SK-N-SH (cell line): ENCODE results near the gene ADCY5. TPM values are rescaled to one million over a fixed set of nuclear protein-coding genes. Genes with fewer than 3 reads are reported as not detected.

Experiments used
- CTCF ChIA-PET: fragments of 300-600, 350-600 bp; formaldehyde crosslinking; extraction: SDS; loops from one replicate; lab custom pipeline; 2021; lab: Yijun Ruan, JAX
- POLR2A ChIA-PET: fragments of 350-600 bp; sonication (Branson Sonifier 250); formaldehyde crosslinking; extraction: SDS; loops from one replicate; lab custom pipeline; 2020; ENCODE audit warnings: antibody characterized with exemption, inconsistent platforms; lab: Yijun Ruan, JAX
- DNase-seq: peaks from one replicate; pipeline ENCODE4 v3.0.0; 2012
- H2AFZ ChIP-seq: fragments of 200-600 bp; sonication (generic); 2 replicates; pipeline ENCODE4 v1.8.1; 2016; ENCODE audit warnings: antibody characterized with exemption, mild to moderate bottlenecking, low read depth
- H3F3A ChIP-seq: fragments of 200-600 bp; sonication (generic); replicated peaks from 2 replicates; pipeline ENCODE3; 2016; ENCODE audit warnings: antibody characterized with exemption, mild to moderate bottlenecking; ENCODE audit not compliant: insufficient read depth
- H3K27ac ChIP-seq, 2 experiments: fragments of 200-500 bp in 1 of 2; fragments of 200-600 bp in 1 of 2; sonication (Bioruptor generic) in 1 of 2; sonication (generic), shearing (Covaris generic) in 1 of 2; 2 replicates each; pipeline versions ENCODE4 v1.5.1 to v1.6.1; 2014 to 2016; ENCODE audit warnings: low read depth in 2 of 2, inconsistent platforms in 1 of 2, low read length in 1 of 2, mild to moderate bottlenecking in 1 of 2, mixed read lengths in 1 of 2
- H3K27me3 ChIP-seq: fragments of 200-600 bp; sonication (generic), shearing (Covaris generic); 2 replicates; pipeline ENCODE4 v1.6.1; 2016; ENCODE audit warnings: mixed run types; ENCODE audit not compliant: insufficient read depth
- H3K36me3 ChIP-seq, 2 experiments: fragments of 200-500 bp in 1 of 2; fragments of 200-600 bp in 1 of 2; sonication (Bioruptor generic) in 1 of 2; sonication (generic) in 1 of 2; replicated peaks in 1 of 2; 2 replicates each; pipeline versions ENCODE3 to v1.5.1; 2014 to 2016; ENCODE audit warnings: low read length in 1 of 2, mild to moderate bottlenecking in 1 of 2; ENCODE audit not compliant: insufficient read depth in 2 of 2, control insufficient read depth in 1 of 2
- H3K4me1 ChIP-seq, 2 experiments: fragments of 200-500 bp in 1 of 2; fragments of 200-600 bp in 1 of 2; sonication (Bioruptor generic) in 1 of 2; sonication (generic), shearing (Covaris generic) in 1 of 2; 2 replicates each; pipeline versions ENCODE4 v1.5.1 to v1.6.1; 2014 to 2016; ENCODE audit warnings: low read depth in 1 of 2, low read length in 1 of 2, mixed run types in 1 of 2; ENCODE audit not compliant: insufficient read depth in 2 of 2, control insufficient read depth in 1 of 2
- H3K4me2 ChIP-seq: fragments of 200-600 bp; sonication (generic), shearing (Covaris generic); 2 replicates; pipeline ENCODE4 v1.6.1; 2017; ENCODE audit warnings: mixed run types
- H3K4me3 ChIP-seq, 2 experiments: fragments of 200-500 bp in 1 of 2; fragments of 200-600 bp in 1 of 2; sonication (Bioruptor generic) in 1 of 2; sonication (generic), shearing (Covaris generic) in 1 of 2; 2 replicates each; pipeline versions ENCODE4 v1.5.1 to v1.8.1; 2014 to 2016; ENCODE audit warnings: low read depth in 2 of 2, inconsistent platforms in 1 of 2, low read length in 1 of 2, mild to moderate bottlenecking in 1 of 2, mixed read lengths in 1 of 2, moderate library complexity in 1 of 2
- H3K79me2 ChIP-seq: fragments of 200-600 bp; sonication (generic); 2 replicates; pipeline ENCODE4 v1.8.1; 2017; ENCODE audit warnings: mild to moderate bottlenecking; ENCODE audit not compliant: insufficient read depth
- H3K9ac ChIP-seq: fragments of 200-600 bp; sonication (generic); 2 replicates; pipeline ENCODE4 v1.6.1; 2017; ENCODE audit warnings: mixed run types
- H3K9me2 ChIP-seq: fragments of 200-600 bp; sonication (generic); 2 replicates; pipeline ENCODE4 v1.6.1; 2017; ENCODE audit warnings: mixed run types
- H3K9me3 ChIP-seq: fragments of 200-600 bp; sonication (generic); 2 replicates; pipeline ENCODE4 v1.6.1; 2017; ENCODE audit warnings: mixed run types, mild to moderate bottlenecking, moderate library complexity
- H4K20me1 ChIP-seq: fragments of 200-600 bp; sonication (generic); 2 replicates; pipeline ENCODE4 v1.6.1; 2017; ENCODE audit warnings: mild to moderate bottlenecking, mixed run types; ENCODE audit not compliant: insufficient read depth
- CTCF ChIP-seq: fragments of 200-600 bp; sonication (generic); IDR thresholded peaks from 2 replicates; pipeline ENCODE4 v1.6.1; 2017; ENCODE audit warnings: antibody characterized with exemption, mild to moderate bottlenecking, moderate library complexity
- EP300 ChIP-seq, 2 experiments: IDR thresholded peaks; 2 replicates each; pipeline versions ENCODE4 v1.4.0 to v1.6.1; 2012; ENCODE audit warnings: borderline replicate concordance in 1 of 2, low read depth in 1 of 2, low read length in 1 of 2
- EZH2phosphoT487 ChIP-seq: fragments of 200-600 bp; sonication (generic); IDR thresholded peaks from 2 replicates; pipeline ENCODE4 v1.6.1; 2017; ENCODE audit warnings: low read depth, mixed run types, mild to moderate bottlenecking, antibody characterized with exemption, moderate library complexity, borderline replicate concordance
- FOSL2 ChIP-seq: IDR thresholded peaks from 2 replicates; pipeline ENCODE4 v1.4.0; 2012; ENCODE audit warnings: low read depth, mild to moderate bottlenecking, moderate library complexity, borderline replicate concordance
- FOXJ3 ChIP-seq: sonication (generic); formaldehyde crosslinking; IDR thresholded peaks from 2 replicates; pipeline ENCODE4 v1.5.1; 2020; ENCODE audit warnings: mild to moderate bottlenecking, missing genetic modification reagents
- GATA2 ChIP-seq: sonication (generic); formaldehyde crosslinking; IDR thresholded peaks from 2 replicates; pipeline ENCODE4 v1.5.0; 2020; ENCODE audit warnings: mild to moderate bottlenecking, missing genetic modification reagents
- JUND ChIP-seq: IDR thresholded peaks from 2 replicates; pipeline ENCODE4 v1.4.0; 2012
- MEF2A ChIP-seq: IDR thresholded peaks from 2 replicates; pipeline ENCODE4 v1.4.0; 2012; ENCODE audit warnings: low read depth, borderline replicate concordance
- MXI1 ChIP-seq: IDR thresholded peaks from 2 replicates; pipeline ENCODE4 v1.6.1; 2012; ENCODE audit warnings: mild to moderate bottlenecking, low read depth, low read length, improper control_type of control experiment
- PBX3 ChIP-seq: IDR thresholded peaks from 2 replicates; pipeline ENCODE4; 2012
- POLR2AphosphoS5 ChIP-seq: IDR thresholded peaks from 2 replicates; pipeline ENCODE4 v1.6.1; 2012; ENCODE audit warnings: low read depth, low read length
- REST ChIP-seq: IDR thresholded peaks from 2 replicates; pipeline ENCODE4 v1.6.1; 2012; ENCODE audit warnings: mild to moderate bottlenecking, low read depth, low read length, moderate library complexity
- RFX5 ChIP-seq: IDR thresholded peaks from 2 replicates; pipeline ENCODE4 v1.6.1; 2012; ENCODE audit warnings: mild to moderate bottlenecking, improper control_type of control experiment, low read length
- RXRA ChIP-seq: IDR thresholded peaks from 2 replicates; pipeline ENCODE4 v1.4.0; 2012; ENCODE audit warnings: low read depth, mild to moderate bottlenecking, borderline replicate concordance
- SIN3A ChIP-seq: IDR thresholded peaks from 2 replicates; pipeline ENCODE4 v1.6.1; 2012; ENCODE audit warnings: low read depth, mild to moderate bottlenecking, low read length, moderate library complexity, borderline replicate concordance
- TAF1 ChIP-seq: IDR thresholded peaks from 2 replicates; pipeline ENCODE4 v1.6.1; 2012; ENCODE audit warnings: low read depth, mild to moderate bottlenecking, low read length, moderate library complexity, borderline replicate concordance
- TEAD4 ChIP-seq: IDR thresholded peaks from 2 replicates; pipeline ENCODE4 v1.4.0; 2012; ENCODE audit warnings: mild to moderate bottlenecking, borderline replicate concordance; ENCODE audit not compliant: insufficient read depth
- USF1 ChIP-seq: IDR thresholded peaks from 2 replicates; pipeline ENCODE4 v1.4.0; 2012; ENCODE audit warnings: low read depth, borderline replicate concordance
- USF2 ChIP-seq: fragments of 150-350 bp; IDR thresholded peaks from 2 replicates; pipeline ENCODE4 v1.6.1; 2017; ENCODE audit warnings: antibody characterized with exemption, low read length, low read depth, borderline replicate concordance
- WGBS: methylation state at CpG from one replicate; pipeline ENCODE4 v1.1.6; 2017; ENCODE audit warnings: low lambda C conversion rate; 5-methylcytosine and 5-hydroxymethylcytosine counted together
- polyA plus RNA-seq, 3 experiments: library from polyadenylated mRNA; depleted of rRNA; stranded (reverse); fragments of >200 nt; gene quantifications; 2 replicates each; pipeline ENCODE4 v1.2.3, GENCODE V29; 2012

ADCY5 gene
- polyA plus RNA-seq, 1 of the 3 experiments (the other 2 are of a cell fraction) = 0.21 TPM

GRCh38 chr3:123310186-123310585 lies 138.7 kb downstream of the ADCY5 start (continued):
- no peak for TF ChIP-seq CTCF
- TF ChIP-seq FOXJ3 (CRISPR knock-in tag) = no peak
- no peak for TF ChIP-seq MEF2A
- no peak for TF ChIP-seq PBX3
- TF ChIP-seq RFX5 = no peak
- TF ChIP-seq USF1 = no peak

- CTCF ChIA-PET = interaction anchor here (0.9 to 1.5 kb wide), 2 partner anchors 16 to 23 kb away, joined by 3 read pairs; no protein-coding TSS in a partner anchor
- POLR2A ChIA-PET = no interaction called here
- Histone ChIP-seq H3K4me2 (no peak overlapping the region), H3F3A (no peaks in the 10 kb centered on the region), H3K36me3 (no peaks in the 10 kb centered on the region), H3K4me1 (no peaks in the 10 kb centered on the region; a peak in 1 of 4 replicates), H2AFZ (no peak overlapping the region), H3K27ac (no peak overlapping the region), H3K4me3 (no peak overlapping the region), H3K27me3 (no peaks in the 10 kb centered on the region), H3K9me2 (no peaks in the 10 kb centered on the region), H3K9ac (no peak overlapping the region), H3K9me3 (no peaks in the 10 kb centered on the region), H3K79me2 (no peaks in the 10 kb centered on the region), H4K20me1 (no peaks in the 10 kb centered on the region)
- no peak for TF ChIP-seq MEF2A
- no peak for TF ChIP-seq SIN3A
- TF ChIP-seq GATA2 (CRISPR knock-in tag) = no peak
- no peak for TF ChIP-seq TAF1
- no peak for TF ChIP-seq FOSL2
- no peak for TF ChIP-seq EZH2phosphoT487
- no peak for TF ChIP-seq PBX3
- no peak for TF ChIP-seq USF1
- no peak for TF ChIP-seq REST
- no peak for TF ChIP-seq EP300 (IDR thresholded peaks at IDR 0.05; ENCODE audit: borderline replicate concordance in 1 of 2, low read depth in 1 of 2, low read length in 1 of 2)
- no peak for TF ChIP-seq MXI1
- no peak for TF ChIP-seq JUND
- TF ChIP-seq RXRA = no peak
- no peak for TF ChIP-seq TEAD4
- TF ChIP-seq FOXJ3 (CRISPR knock-in tag) = no peak
- no peak for TF ChIP-seq POLR2AphosphoS5
- TF ChIP-seq USF2 = no peak
- no peak for TF ChIP-seq RFX5
- WGBS = 78% methylated on average over 5 of the region's 5 CpGs
- DNase-seq = no peak
Observed at GRCh38 chr3:123307064-123307463, 141.8 kb downstream of the ADCY5 start.
